ENCODE data around the gene RAB3IL1.

The RAB3IL1 gene

GRCh38 chr11:61926235-61926634, 8.9 kb upstream of the RAB3IL1 start:
- H3K36me3 ChIP-seq (ENCODE audit: insufficient read depth, low read length) = no peaks in the 10 kb centered on the region
- H3K27me3 ChIP-seq (ENCODE audit: control insufficient read depth in 1 of 2, insufficient read depth in 2 of 2, low read length in 2 of 2) = no peaks in the 10 kb centered on the region
- H3K9ac ChIP-seq (ENCODE audit: low read length) = no peak overlapping the region
- H3K9me3 ChIP-seq (ENCODE audit: low read length) = no peaks in the 10 kb centered on the region
- peaks cover 20% of the 10 kb centered on the region for H3K4me1 ChIP-seq (ENCODE audit: insufficient read depth, low read length)
- no peak overlapping the region for H3K27ac ChIP-seq (ENCODE audit: low read depth, low read length)
- H3K4me3 ChIP-seq (ENCODE audit: low read depth in 1 of 2, low read length in 2 of 2) = no peak overlapping the region

DNA sequence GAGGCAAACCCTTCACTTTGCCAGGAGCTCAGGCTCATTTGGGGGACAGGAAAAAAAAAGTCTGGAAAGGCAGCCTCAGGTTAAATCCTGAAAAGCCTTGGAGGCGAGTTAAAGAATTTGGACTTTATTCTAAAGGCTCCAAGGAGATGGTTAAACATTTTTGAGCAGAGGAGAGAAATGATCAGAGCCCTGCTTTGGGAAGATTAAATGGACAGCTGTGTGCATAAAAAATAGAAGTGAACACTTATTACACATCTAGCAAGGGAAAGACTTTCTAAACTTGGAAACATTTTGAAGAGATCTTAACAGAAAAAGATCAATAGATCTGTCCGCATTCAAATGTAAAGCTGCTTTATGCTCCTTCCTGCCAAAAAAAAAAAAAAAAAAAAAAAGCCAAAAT, 8.4 kb upstream of the RAB3IL1 start:
- Histone ChIP-seq H3K4me3 (ENCODE audit: low read depth in 1 of 2, low read length in 2 of 2) (no peak overlapping the region), H3K4me1 (ENCODE audit: insufficient read depth, low read length) (peaks cover 21% of the 10 kb centered on the region), H3K9me3 (ENCODE audit: low read length) (no peaks in the 10 kb centered on the region), H3K27me3 (ENCODE audit: control insufficient read depth in 1 of 2, insufficient read depth in 2 of 2, low read length in 2 of 2) (no peaks in the 10 kb centered on the region), H3K36me3 (ENCODE audit: insufficient read depth, low read length) (no peaks in the 10 kb centered on the region), H3K27ac (ENCODE audit: low read depth, low read length) (no peak overlapping the region), H3K9ac (ENCODE audit: low read length) (no peak overlapping the region)

DNA sequence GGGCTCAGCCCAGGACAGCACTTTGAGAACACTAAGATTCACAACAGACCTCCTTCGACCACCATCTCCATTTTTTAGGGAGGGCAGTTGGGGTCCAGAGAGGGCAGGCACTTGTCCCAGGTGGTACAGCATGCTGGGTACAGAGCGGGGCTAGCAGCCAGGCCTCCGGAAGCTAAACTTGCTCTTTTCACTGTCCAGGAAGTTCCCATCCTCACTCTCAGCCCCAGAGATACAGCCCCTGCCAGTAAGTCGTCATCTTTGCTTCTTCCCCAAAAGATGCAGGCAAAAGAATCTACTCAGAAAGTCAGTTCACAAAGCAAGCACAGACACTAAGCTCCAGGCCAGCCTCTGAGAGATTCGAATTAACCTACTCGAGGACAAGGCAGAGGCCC, 6.7 kb upstream of the RAB3IL1 start:
- peak overlapping the region; percentile 32 for H3K27ac ChIP-seq (ENCODE audit: low read depth, low read length)
- H3K4me3 ChIP-seq (ENCODE audit: low read depth in 1 of 2, low read length in 2 of 2) = no peak overlapping the region
- no peak overlapping the region for H3K9ac ChIP-seq (ENCODE audit: low read length)
- peaks cover 30% of the 10 kb centered on the region for H3K4me1 ChIP-seq (ENCODE audit: insufficient read depth, low read length)
- H3K27me3 ChIP-seq (ENCODE audit: control insufficient read depth in 1 of 2, insufficient read depth in 2 of 2, low read length in 2 of 2) = peaks cover 0 to 8% of the 10 kb centered on the region in 2 donors
- no peaks in the 10 kb centered on the region for H3K9me3 ChIP-seq (ENCODE audit: low read length)
- H3K36me3 ChIP-seq (ENCODE audit: insufficient read depth, low read length) = no peaks in the 10 kb centered on the region

GRCh38 chr11:61923166-61924063, 6.0 kb upstream of the RAB3IL1 start:
- Histone ChIP-seq H3K9me3 (ENCODE audit: low read length) (no peaks in the 10 kb centered on the region), H3K4me1 (ENCODE audit: insufficient read depth, low read length) (peaks cover 33% of the 10 kb centered on the region), H3K4me3 (ENCODE audit: low read depth in 1 of 2, low read length in 2 of 2) (no peak overlapping the region), H3K9ac (ENCODE audit: low read length) (no peak overlapping the region), H3K27ac (ENCODE audit: low read depth, low read length) (peak overlapping the region; percentile 32), H3K27me3 (ENCODE audit: control insufficient read depth in 1 of 2, insufficient read depth in 2 of 2, low read length in 2 of 2) (peaks cover 0 to 11% of the 10 kb centered on the region in 2 donors), H3K36me3 (ENCODE audit: insufficient read depth, low read length) (no peaks in the 10 kb centered on the region)

DNA sequence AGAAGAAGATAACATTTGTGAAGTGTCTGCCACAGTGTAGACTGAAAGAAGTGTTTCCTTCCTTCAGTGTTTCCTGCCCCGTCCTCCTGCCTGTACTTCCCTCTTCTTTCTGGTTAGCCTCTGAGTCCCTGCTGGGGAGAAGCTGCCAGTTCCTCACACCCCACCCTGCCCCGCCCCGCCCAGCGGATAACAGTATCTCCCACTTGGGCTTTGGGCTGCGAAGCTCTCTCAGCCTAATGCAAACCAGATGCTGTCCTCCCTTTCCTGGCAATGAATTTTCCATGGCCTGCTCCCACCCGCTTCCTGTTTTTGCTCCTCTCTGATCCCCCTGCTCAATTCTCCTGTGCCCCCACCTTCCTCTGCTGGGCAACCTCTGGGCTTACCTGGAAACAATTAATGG, 5.2 kb upstream of the RAB3IL1 start:
- Histone ChIP-seq H3K4me1 (ENCODE audit: insufficient read depth, low read length) (peaks cover 39% of the 10 kb centered on the region), H3K9me3 (ENCODE audit: low read length) (no peaks in the 10 kb centered on the region), H3K27ac (ENCODE audit: low read depth, low read length) (no peak overlapping the region), H3K9ac (ENCODE audit: low read length) (no peak overlapping the region), H3K36me3 (ENCODE audit: insufficient read depth, low read length) (no peaks in the 10 kb centered on the region), H3K27me3 (ENCODE audit: control insufficient read depth in 1 of 2, insufficient read depth in 2 of 2, low read length in 2 of 2) (peaks cover 0 to 11% of the 10 kb centered on the region in 2 donors), H3K4me3 (ENCODE audit: low read depth in 1 of 2, low read length in 2 of 2) (no peak overlapping the region)

DNA sequence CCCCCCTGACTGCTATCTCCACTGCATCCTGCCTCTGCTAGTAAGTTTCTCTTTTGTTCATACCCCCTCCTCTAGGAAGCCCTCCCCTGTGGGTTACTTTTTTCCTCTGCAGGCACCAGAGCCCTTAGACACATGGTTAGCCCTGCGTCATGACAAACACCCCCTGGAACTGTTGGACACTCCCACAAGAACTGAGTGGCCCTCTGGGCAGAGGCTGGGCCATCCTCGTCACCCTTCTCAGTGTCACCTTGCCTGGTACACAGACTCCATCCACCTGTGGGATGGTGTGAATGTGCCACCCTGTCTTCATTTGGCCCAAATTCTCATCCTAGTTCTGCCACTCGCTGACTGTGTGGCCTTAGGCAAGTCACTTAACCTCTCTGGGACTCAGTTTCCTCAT, 4.1 kb upstream of the RAB3IL1 start:
- peaks cover 39% of the 10 kb centered on the region for H3K4me1 ChIP-seq (ENCODE audit: insufficient read depth, low read length)
- H3K4me3 ChIP-seq (ENCODE audit: low read depth in 1 of 2, low read length in 2 of 2) = no peak overlapping the region
- peaks cover 0 to 11% of the 10 kb centered on the region in 2 donors for H3K27me3 ChIP-seq (ENCODE audit: control insufficient read depth in 1 of 2, insufficient read depth in 2 of 2, low read length in 2 of 2)
- H3K27ac ChIP-seq (ENCODE audit: low read depth, low read length) = no peak overlapping the region
- H3K9me3 ChIP-seq (ENCODE audit: low read length) = no peaks in the 10 kb centered on the region
- H3K9ac ChIP-seq (ENCODE audit: low read length) = no peak overlapping the region
- no peaks in the 10 kb centered on the region for H3K36me3 ChIP-seq (ENCODE audit: insufficient read depth, low read length)

- no peak overlapping the region for H3K27ac ChIP-seq (ENCODE audit: low read depth, low read length)
- no peak overlapping the region for H3K4me3 ChIP-seq (ENCODE audit: low read depth in 1 of 2, low read length in 2 of 2)
- no peaks in the 10 kb centered on the region for H3K9me3 ChIP-seq (ENCODE audit: low read length)
- no peak overlapping the region for H3K9ac ChIP-seq (ENCODE audit: low read length)
- H3K36me3 ChIP-seq (ENCODE audit: insufficient read depth, low read length) = no peaks in the 10 kb centered on the region
- H3K27me3 ChIP-seq (ENCODE audit: control insufficient read depth in 1 of 2, insufficient read depth in 2 of 2, low read length in 2 of 2) = peaks cover 0 to 11% of the 10 kb centered on the region in 2 donors
- peaks cover 44% of the 10 kb centered on the region for H3K4me1 ChIP-seq (ENCODE audit: insufficient read depth, low read length)
Observed at GRCh38 chr11:61919705-61920631, 2.6 kb upstream of the RAB3IL1 start.

GRCh38 chr11:61918938-61919704, 1.8 kb upstream of the RAB3IL1 start:
- no peak overlapping the region for H3K9ac ChIP-seq (ENCODE audit: low read length)
- H3K9me3 ChIP-seq (ENCODE audit: low read length) = no peaks in the 10 kb centered on the region
- no peaks in the 10 kb centered on the region for H3K36me3 ChIP-seq (ENCODE audit: insufficient read depth, low read length)
- peaks cover 0 to 11% of the 10 kb centered on the region in 2 donors for H3K27me3 ChIP-seq (ENCODE audit: control insufficient read depth in 1 of 2, insufficient read depth in 2 of 2, low read length in 2 of 2)
- peak overlapping the region; percentile 31 for H3K27ac ChIP-seq (ENCODE audit: low read depth, low read length)
- H3K4me1 ChIP-seq (ENCODE audit: insufficient read depth, low read length) = peaks cover 43% of the 10 kb centered on the region
- no peak overlapping the region for H3K4me3 ChIP-seq (ENCODE audit: low read depth in 1 of 2, low read length in 2 of 2)

GRCh38 chr11:61918251-61918937, 1.0 kb upstream of the RAB3IL1 start:
- Histone ChIP-seq H3K9ac (ENCODE audit: low read length) (peak overlapping the region; percentile 15), H3K4me1 (ENCODE audit: insufficient read depth, low read length) (peaks cover 38% of the 10 kb centered on the region), H3K36me3 (ENCODE audit: insufficient read depth, low read length) (no peaks in the 10 kb centered on the region), H3K27me3 (ENCODE audit: control insufficient read depth in 1 of 2, insufficient read depth in 2 of 2, low read length in 2 of 2) (peaks cover 0 to 11% of the 10 kb centered on the region in 2 donors), H3K4me3 (ENCODE audit: low read depth in 1 of 2, low read length in 2 of 2) (peak overlapping the region; percentile 8 to 38), H3K27ac (ENCODE audit: low read depth, low read length) (no peak overlapping the region), H3K9me3 (ENCODE audit: low read length) (no peaks in the 10 kb centered on the region)

DNA sequence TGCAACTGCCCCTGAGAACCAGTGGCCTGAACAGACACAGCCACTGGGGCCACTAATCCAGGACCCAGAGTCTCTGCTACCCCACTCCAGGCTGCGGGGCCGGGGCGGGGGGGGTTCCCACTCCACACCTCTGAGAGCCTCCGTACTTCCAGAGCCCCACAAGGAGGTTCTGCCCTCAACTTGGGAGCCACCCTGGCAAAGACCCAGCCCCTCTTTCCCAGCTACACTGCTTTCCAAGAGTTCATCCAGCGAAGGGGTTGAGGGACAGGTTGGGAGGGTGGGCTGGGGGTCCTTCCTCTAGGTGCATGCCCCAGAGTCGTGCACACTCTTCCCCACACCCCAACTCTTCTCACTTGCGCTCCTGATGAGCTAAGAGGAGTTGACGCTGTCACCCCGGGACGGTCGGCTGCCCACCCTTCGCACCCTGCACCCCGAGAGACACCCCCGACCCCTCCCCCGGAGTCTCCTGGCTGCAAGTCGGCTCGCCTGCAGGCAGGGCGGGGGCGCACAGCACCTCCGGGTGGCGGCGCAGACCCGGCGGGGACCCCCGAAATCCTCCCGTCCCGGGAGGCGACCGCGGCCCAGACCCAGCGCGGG, 531 bp downstream of the RAB3IL1 start:
- no peak overlapping the region for H3K27ac ChIP-seq (ENCODE audit: low read depth, low read length)

More for the DNA sequence above, 531 bp downstream of the RAB3IL1 start:
- H3K4me3 ChIP-seq (ENCODE audit: low read depth in 1 of 2, low read length in 2 of 2) = peak overlapping the region; percentile 9 to 29
- peaks cover 0 to 11% of the 10 kb centered on the region in 2 donors for H3K27me3 ChIP-seq (ENCODE audit: control insufficient read depth in 1 of 2, insufficient read depth in 2 of 2, low read length in 2 of 2)
- peaks cover 37% of the 10 kb centered on the region for H3K4me1 ChIP-seq (ENCODE audit: insufficient read depth, low read length)
- H3K36me3 ChIP-seq (ENCODE audit: insufficient read depth, low read length) = no peaks in the 10 kb centered on the region
- no peaks in the 10 kb centered on the region for H3K9me3 ChIP-seq (ENCODE audit: low read length)
- H3K9ac ChIP-seq (ENCODE audit: low read length) = no peak overlapping the region
